ENCODE measurements around the gene GALNT14. TPM values are rescaled to one million over a fixed set of nuclear protein-coding genes. Genes with fewer than 3 reads are reported as not detected.

GALNT14 gene
- total and polyA plus RNA-seq, 4 experiments from 2014 or later = 0.32 TPM; not detected in 3

DNA sequence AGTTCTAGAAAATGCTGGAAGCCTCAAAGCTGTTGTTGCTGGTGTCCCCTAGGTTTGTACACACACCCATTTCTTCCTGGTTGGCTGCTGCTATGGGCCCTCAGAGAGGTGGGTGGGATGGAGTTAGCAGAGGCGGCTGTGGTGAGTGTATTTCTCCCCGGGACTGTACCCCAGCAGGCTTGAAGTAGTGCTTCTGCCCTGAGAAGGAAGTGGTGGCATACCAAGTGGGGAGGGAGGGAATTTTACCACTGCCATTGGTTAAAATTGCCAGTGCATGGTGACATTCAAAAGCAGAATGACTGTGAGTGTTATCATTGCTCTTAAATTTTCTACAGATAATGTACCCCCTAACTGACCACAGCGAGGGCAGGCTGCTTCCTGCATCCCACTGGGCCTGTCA, 205.4 kb downstream of the GALNT14 start:
- POLR2A ChIA-PET (ENCODE audit: partially characterized antibody) = no interaction called here
- no peaks in the 10 kb centered on the region for H3K4me1 Mint-ChIP-seq
- no peak for DNase-seq
- H3K9me3 ChIP-seq (ENCODE audit: control insufficient read depth in 1 of 2, low read length in 2 of 2) = no peaks in the 10 kb centered on the region
- CTCF ChIA-PET (ENCODE audit: partially characterized antibody) = no interaction called here
- no peak overlapping the region for H3K4me3 ChIP-seq (ENCODE audit: low read length in 2 of 2)
- no peak overlapping the region for H3K27ac Mint-ChIP-seq
- H3K36me3 ChIP-seq (ENCODE audit: insufficient read depth, low read length) = no peaks in the 10 kb centered on the region
- no peak overlapping the region for H3K27ac ChIP-seq (ENCODE audit: low read depth, low read length)
- no peak overlapping the region for H3K4me3 Mint-ChIP-seq
- H3K27me3 ChIP-seq (ENCODE audit: insufficient read depth, low read length) = no peaks in the 10 kb centered on the region
- intact Hi-C loops (cut with micrococcal nuclease) = no loop called here
- peaks cover 0 to 2% of the 10 kb centered on the region in 2 donors for H3K27me3 Mint-ChIP-seq
- H3K9me3 Mint-ChIP-seq = no peaks in the 10 kb centered on the region
- H3K36me3 Mint-ChIP-seq = no peaks in the 10 kb centered on the region
- no peaks in the 10 kb centered on the region for H3K4me1 ChIP-seq (ENCODE audit: insufficient read depth, low read length)

GRCh38 chr2:30931841-30932407, 206.3 kb downstream of the GALNT14 start:
- no peaks in the 10 kb centered on the region for H3K27me3 ChIP-seq (ENCODE audit: insufficient read depth, low read length)
- no peaks in the 10 kb centered on the region for H3K9me3 Mint-ChIP-seq
- no peaks in the 10 kb centered on the region for H3K36me3 ChIP-seq (ENCODE audit: insufficient read depth, low read length)
- no peaks in the 10 kb centered on the region for H3K9me3 ChIP-seq (ENCODE audit: control insufficient read depth in 1 of 2, low read length in 2 of 2)
- no peaks in the 10 kb centered on the region for H3K4me1 Mint-ChIP-seq
- H3K27ac ChIP-seq (ENCODE audit: low read depth, low read length) = no peak overlapping the region
- H3K27me3 Mint-ChIP-seq = peaks cover 0 to 2% of the 10 kb centered on the region in 2 donors
- no peaks in the 10 kb centered on the region for H3K4me1 ChIP-seq (ENCODE audit: insufficient read depth, low read length)
- H3K4me3 Mint-ChIP-seq = no peak overlapping the region
- no peak overlapping the region for H3K4me3 ChIP-seq (ENCODE audit: low read length in 2 of 2)
- CTCF ChIA-PET (ENCODE audit: partially characterized antibody) = no interaction called here
- H3K36me3 Mint-ChIP-seq = no peaks in the 10 kb centered on the region
- POLR2A ChIA-PET (ENCODE audit: partially characterized antibody) = no interaction called here
- no peak for DNase-seq
- intact Hi-C loops (cut with micrococcal nuclease) = no loop called here
- no peak overlapping the region for H3K27ac Mint-ChIP-seq

GRCh38 chr2:30930716-30931115, 207.5 kb downstream of the GALNT14 start:
- ChIA-PET POLR2A (ENCODE audit: partially characterized antibody) (no interaction called here), CTCF (ENCODE audit: partially characterized antibody) (no interaction called here)
- no peaks in the 10 kb centered on the region for H3K36me3 Mint-ChIP-seq
- no peaks in the 10 kb centered on the region for H3K4me1 Mint-ChIP-seq
- Histone ChIP-seq H3K27me3 (ENCODE audit: insufficient read depth, low read length) (no peaks in the 10 kb centered on the region), H3K4me3 (ENCODE audit: low read length in 2 of 2) (no peak overlapping the region), H3K4me1 (ENCODE audit: insufficient read depth, low read length) (no peaks in the 10 kb centered on the region), H3K36me3 (ENCODE audit: insufficient read depth, low read length) (no peaks in the 10 kb centered on the region), H3K9me3 (ENCODE audit: control insufficient read depth in 1 of 2, low read length in 2 of 2) (no peaks in the 10 kb centered on the region), H3K27ac (ENCODE audit: low read depth, low read length) (no peak overlapping the region)
- intact Hi-C loops (cut with micrococcal nuclease) = no loop called here
- H3K9me3 Mint-ChIP-seq = no peaks in the 10 kb centered on the region
- no peak overlapping the region for H3K4me3 Mint-ChIP-seq
- no peak overlapping the region for H3K27ac Mint-ChIP-seq
- no peak for DNase-seq
- H3K27me3 Mint-ChIP-seq = peaks cover 0 to 2% of the 10 kb centered on the region in 2 donors

DNA sequence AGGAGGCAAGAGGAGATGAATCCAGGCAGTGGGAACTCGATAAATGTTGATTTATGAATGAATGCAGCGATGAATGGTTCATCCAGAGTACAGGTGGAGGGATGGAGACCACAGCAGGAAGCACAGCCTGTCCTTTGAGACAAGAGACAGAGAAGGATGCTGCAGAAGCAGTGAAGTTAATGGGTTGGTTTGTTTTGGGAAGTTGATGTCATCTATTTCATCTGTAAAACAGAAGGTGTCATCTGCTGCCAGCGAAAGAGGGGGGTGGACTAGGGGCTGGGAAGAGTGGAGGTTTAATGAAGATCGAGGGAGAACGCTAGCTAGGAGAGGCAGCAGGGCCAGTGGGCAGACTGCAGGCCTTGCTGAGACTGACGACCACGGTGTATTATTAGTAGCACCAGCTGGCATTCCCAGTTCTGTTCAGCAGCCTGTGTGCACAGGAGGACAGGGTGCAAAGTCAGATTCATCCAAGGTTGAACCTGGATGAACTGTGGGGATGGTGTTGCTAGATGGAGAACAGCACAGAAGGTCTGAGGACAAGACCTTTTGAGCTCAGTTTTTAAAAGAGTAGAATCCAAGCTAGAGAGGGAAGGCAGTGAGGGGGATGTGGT, 210.7 kb downstream of the GALNT14 start:
- no peaks in the 10 kb centered on the region for H3K36me3 ChIP-seq (ENCODE audit: insufficient read depth, low read length)
- no peak overlapping the region for H3K4me3 ChIP-seq (ENCODE audit: low read length in 2 of 2)
- H3K27me3 ChIP-seq (ENCODE audit: insufficient read depth, low read length) = no peaks in the 10 kb centered on the region
- POLR2A ChIA-PET (ENCODE audit: partially characterized antibody) = no interaction called here
- no peaks in the 10 kb centered on the region for H3K4me1 ChIP-seq (ENCODE audit: insufficient read depth, low read length)
- no peaks in the 10 kb centered on the region for H3K4me1 Mint-ChIP-seq
- H3K27ac Mint-ChIP-seq = no peak overlapping the region
- intact Hi-C loops (cut with micrococcal nuclease) = no loop called here
- H3K27me3 Mint-ChIP-seq = peaks cover 0 to 2% of the 10 kb centered on the region in 2 donors
- CTCF ChIA-PET (ENCODE audit: partially characterized antibody) = no interaction called here
- DNase-seq = no peak
- H3K4me3 Mint-ChIP-seq = no peak overlapping the region
- no peaks in the 10 kb centered on the region for H3K36me3 Mint-ChIP-seq
- H3K27ac ChIP-seq (ENCODE audit: low read depth, low read length) = no peak overlapping the region
- no peaks in the 10 kb centered on the region for H3K9me3 ChIP-seq (ENCODE audit: control insufficient read depth in 1 of 2, low read length in 2 of 2)
- H3K9me3 Mint-ChIP-seq = no peaks in the 10 kb centered on the region

DNA sequence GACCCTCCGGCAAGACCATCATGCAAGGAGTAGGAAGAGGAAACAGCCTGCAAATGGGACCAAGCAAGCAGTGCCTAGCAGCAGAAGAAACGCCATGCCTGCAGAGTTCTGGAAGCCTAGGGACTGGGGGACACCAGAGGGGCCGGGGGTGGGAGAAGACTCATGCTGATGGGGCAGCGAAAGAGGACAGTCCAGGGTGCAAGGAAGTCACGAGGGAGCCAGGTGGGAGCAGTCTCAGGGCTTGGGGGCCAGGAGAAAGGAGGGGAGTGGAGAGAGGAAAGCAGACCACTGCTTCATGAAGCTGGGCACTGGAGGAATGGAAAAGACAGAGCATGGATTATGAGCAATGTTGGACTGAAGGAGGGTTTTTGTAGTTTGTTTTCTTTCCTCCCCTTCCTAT, 211.6 kb downstream of the GALNT14 start:
- H3K27ac Mint-ChIP-seq = no peak overlapping the region
- no peaks in the 10 kb centered on the region for H3K27me3 ChIP-seq (ENCODE audit: insufficient read depth, low read length)
- H3K9me3 Mint-ChIP-seq = no peaks in the 10 kb centered on the region
- H3K27me3 Mint-ChIP-seq = peaks cover 0 to 2% of the 10 kb centered on the region in 2 donors
- no peak overlapping the region for H3K4me3 Mint-ChIP-seq
- no peak overlapping the region for H3K4me3 ChIP-seq (ENCODE audit: low read length in 2 of 2)
- POLR2A ChIA-PET (ENCODE audit: partially characterized antibody) = no interaction called here
- H3K36me3 ChIP-seq (ENCODE audit: insufficient read depth, low read length) = no peaks in the 10 kb centered on the region
- H3K4me1 Mint-ChIP-seq = no peaks in the 10 kb centered on the region
- CTCF ChIA-PET (ENCODE audit: partially characterized antibody) = no interaction called here
- H3K27ac ChIP-seq (ENCODE audit: low read depth, low read length) = no peak overlapping the region
- DNase-seq = no peak
- H3K36me3 Mint-ChIP-seq = no peaks in the 10 kb centered on the region
- intact Hi-C loops (cut with micrococcal nuclease) = no loop called here
- H3K9me3 ChIP-seq (ENCODE audit: control insufficient read depth in 1 of 2, low read length in 2 of 2) = no peaks in the 10 kb centered on the region
- no peaks in the 10 kb centered on the region for H3K4me1 ChIP-seq (ENCODE audit: insufficient read depth, low read length)

GRCh38 chr2:30923623-30924022, 214.6 kb downstream of the GALNT14 start:
- no peak overlapping the region for H3K4me3 Mint-ChIP-seq
- intact Hi-C loops (cut with micrococcal nuclease) = no loop called here
- Histone ChIP-seq H3K9me3 (ENCODE audit: control insufficient read depth in 1 of 2, low read length in 2 of 2) (no peaks in the 10 kb centered on the region), H3K27ac (ENCODE audit: low read depth, low read length) (no peak overlapping the region), H3K27me3 (ENCODE audit: insufficient read depth, low read length) (no peaks in the 10 kb centered on the region), H3K4me3 (ENCODE audit: low read length in 2 of 2) (no peak overlapping the region), H3K36me3 (ENCODE audit: insufficient read depth, low read length) (no peaks in the 10 kb centered on the region), H3K4me1 (ENCODE audit: insufficient read depth, low read length) (no peaks in the 10 kb centered on the region)
- no peaks in the 10 kb centered on the region for H3K9me3 Mint-ChIP-seq
- POLR2A ChIA-PET (ENCODE audit: partially characterized antibody) = no interaction called here
- H3K27ac Mint-ChIP-seq = no peak overlapping the region
- no peak for DNase-seq
- no peaks in the 10 kb centered on the region for H3K36me3 Mint-ChIP-seq
- no peaks in the 10 kb centered on the region for H3K4me1 Mint-ChIP-seq
- H3K27me3 Mint-ChIP-seq = no peaks in the 10 kb centered on the region
- CTCF ChIA-PET (ENCODE audit: partially characterized antibody) = no interaction called here

- POLR2A ChIA-PET (ENCODE audit: partially characterized antibody) = no interaction called here
- no peaks in the 10 kb centered on the region for H3K36me3 ChIP-seq (ENCODE audit: insufficient read depth, low read length)
- no peak overlapping the region for H3K27ac Mint-ChIP-seq
- H3K27me3 ChIP-seq (ENCODE audit: insufficient read depth, low read length) = no peaks in the 10 kb centered on the region
- no peaks in the 10 kb centered on the region for H3K9me3 Mint-ChIP-seq
- H3K4me3 ChIP-seq (ENCODE audit: low read length in 2 of 2) = no peak overlapping the region
- intact Hi-C loops (cut with micrococcal nuclease) = no loop called here
- H3K4me1 Mint-ChIP-seq = no peaks in the 10 kb centered on the region
- no peaks in the 10 kb centered on the region for H3K9me3 ChIP-seq (ENCODE audit: control insufficient read depth in 1 of 2, low read length in 2 of 2)
- no peak overlapping the region for H3K4me3 Mint-ChIP-seq
- no peak for DNase-seq
- CTCF ChIA-PET (ENCODE audit: partially characterized antibody) = no interaction called here
- H3K36me3 Mint-ChIP-seq = no peaks in the 10 kb centered on the region
- H3K27me3 Mint-ChIP-seq = no peaks in the 10 kb centered on the region
- no peak overlapping the region for H3K27ac ChIP-seq (ENCODE audit: low read depth, low read length)
- no peaks in the 10 kb centered on the region for H3K4me1 ChIP-seq (ENCODE audit: insufficient read depth, low read length)
Measured at GRCh38 chr2:30920511-30920910, 217.7 kb downstream of the GALNT14 start.

GRCh38 chr2:30915486-30915885, 222.8 kb downstream of the GALNT14 start:
- ChIA-PET CTCF (ENCODE audit: partially characterized antibody) (no interaction called here), POLR2A (ENCODE audit: partially characterized antibody) (no interaction called here)
- DNase-seq = no peak
- no peaks in the 10 kb centered on the region for H3K4me1 ChIP-seq (ENCODE audit: insufficient read depth, low read length)
- no peak overlapping the region for H3K27ac ChIP-seq (ENCODE audit: low read depth, low read length)
- H3K9me3 ChIP-seq (ENCODE audit: control insufficient read depth in 1 of 2, low read length in 2 of 2) = no peaks in the 10 kb centered on the region
- Mint-ChIP-seq H3K27me3 (peaks cover 3 to 5% of the 10 kb centered on the region in 2 donors), H3K27ac (no peak overlapping the region), H3K36me3 (no peaks in the 10 kb centered on the region), H3K4me3 (no peak overlapping the region), H3K4me1 (no peaks in the 10 kb centered on the region), H3K9me3 (peaks cover 0 to 2% (median 0%) of the 10 kb centered on the region in 8 donors)
- no peaks in the 10 kb centered on the region for H3K36me3 ChIP-seq (ENCODE audit: insufficient read depth, low read length)
- H3K27me3 ChIP-seq (ENCODE audit: insufficient read depth, low read length) = no peaks in the 10 kb centered on the region
- intact Hi-C loops (cut with micrococcal nuclease) = no loop called here
- no peak overlapping the region for H3K4me3 ChIP-seq (ENCODE audit: low read length in 2 of 2)
